Peyer's patch (tissue), 4 donors: Measurements from ENCODE around the gene TAS2R46. TPM values are rescaled to one million over a fixed set of nuclear protein-coding genes. Genes with fewer than 3 reads are reported as not detected.
"Not testable (repeated sequence)": the region's sequence is repeated elsewhere in the genome, so short reads cannot be mapped to it uniquely, and the experiment has no call there.

Experiments
- DNase-seq, 3 donors: peaks; one replicate each; pipeline ENCODE4 v3.0.0-alpha.2; 2017 to 2019
- H3K27ac ChIP-seq, 4 donors: fragments of 200-600 bp; sonication (generic); one replicate each; pipeline ENCODE4 v1.5.1; 2016 to 2019
- H3K27me3 ChIP-seq, 2 donors: fragments of 200-600 bp; sonication (generic); one replicate each; pipeline ENCODE4 v1.5.1; 2019
- H3K36me3 ChIP-seq, 3 donors: fragments of 200-600 bp; sonication (generic); one replicate each; pipeline ENCODE4 v1.5.1; 2016 to 2019
- H3K4me1 ChIP-seq, 4 donors: fragments of 200-600 bp; sonication (generic); one replicate each; pipeline ENCODE4 v1.5.1; 2016 to 2019
- H3K4me3 ChIP-seq, 4 donors: fragments of 200-600 bp; sonication (generic); 1 replicate in 3 of 4; 2 replicates in 1 of 4; pipeline ENCODE4 v1.5.1; 2016 to 2019; ENCODE audit warnings: mild to moderate bottlenecking in 1 of 4
- H3K9me3 ChIP-seq, 4 donors: fragments of 200-600 bp; sonication (generic); one replicate each; pipeline ENCODE4 v1.5.1; 2016 to 2019; ENCODE audit warnings: mild to moderate bottlenecking in 1 of 4
- CTCF ChIP-seq, 6 experiments: fragments of 450-650 bp in 4 of 6; fragments of 200-600 bp in 2 of 6; sonication (generic) in 1 of 6; IDR thresholded peaks; one replicate each; pipeline ENCODE4 v1.5.1; 2017 to 2019; ENCODE audit warnings: antibody characterized with exemption in 6 of 6, mild to moderate bottlenecking in 3 of 6, moderate library complexity in 1 of 6
- POLR2A ChIP-seq, 2 donors: fragments of 450-650 bp; IDR thresholded peaks; one replicate each; pipeline ENCODE4 v1.5.1; 2017; ENCODE audit warnings: antibody characterized with exemption in 2 of 2, mild to moderate bottlenecking in 2 of 2, moderate library complexity in 2 of 2
- total RNA-seq, 4 donors: library from RNA; depleted of rRNA; stranded (reverse); fragments of >200 nt; gene quantifications; one replicate each; pipeline ENCODE4 v1.1.0, GENCODE V29; 2016

The TAS2R46 gene
- total RNA-seq, 4 donors from 2014 or later, result 3.2 to 6.1 (median 4.2) TPM; not detected in 1

GRCh38 chr12:11055306-11055705 is 6.8 kb downstream of the TAS2R46 start:
- no peaks in the 10 kb centered on the region for H3K9me3 ChIP-seq
- no peak overlapping the region for H3K4me3 ChIP-seq
- no peak overlapping the region for H3K27ac ChIP-seq
- TF ChIP-seq POLR2A (IDR thresholded peaks at IDR 0.05) (no peak), CTCF (IDR thresholded peaks at IDR 0.05) (no peak)
- H3K4me1 ChIP-seq, result no peaks in the 10 kb centered on the region
- DNase-seq, result no peak
- no peaks in the 10 kb centered on the region for H3K27me3 ChIP-seq
- H3K36me3 ChIP-seq, result no peaks in the 10 kb centered on the region

GRCh38 chr12:11049806-11050531 is 12.1 kb downstream of the TAS2R46 start:
- not testable (repeated sequence) for H3K27ac ChIP-seq, H3K4me1 ChIP-seq, H3K4me3 ChIP-seq, H3K27me3 ChIP-seq, H3K36me3 ChIP-seq, H3K9me3 ChIP-seq, DNase-seq

DNA sequence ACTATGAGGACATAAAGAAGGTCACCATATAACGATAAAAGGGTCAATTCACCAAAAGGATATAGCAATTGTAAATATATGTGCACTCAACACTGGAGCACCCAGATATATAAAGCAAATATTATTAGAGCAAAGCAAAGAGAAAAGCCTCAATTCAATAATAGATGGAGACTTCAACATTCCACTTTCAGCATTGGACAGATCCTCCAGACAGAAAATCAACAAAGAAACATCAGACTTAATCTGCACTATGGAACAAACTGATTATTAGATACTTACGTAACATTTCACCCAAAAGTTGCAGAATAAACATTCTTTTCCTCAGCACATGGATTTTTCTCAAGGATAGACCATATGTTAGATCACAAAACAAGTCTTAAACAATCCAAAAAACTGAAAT is 20.7 kb downstream of the TAS2R46 start:
- H3K4me1 ChIP-seq, H3K4me3 ChIP-seq, H3K9me3 ChIP-seq, DNase-seq, H3K27ac ChIP-seq, H3K36me3 ChIP-seq, H3K27me3 ChIP-seq: not testable (repeated sequence)

GRCh38 chr12:11040162-11040561 is 21.9 kb downstream of the TAS2R46 start:
- Histone ChIP-seq H3K4me1 (no peaks in the 10 kb centered on the region), H3K4me3 (no peak overlapping the region), H3K27me3 (no peaks in the 10 kb centered on the region), H3K9me3 (no peaks in the 10 kb centered on the region), H3K27ac (no peak overlapping the region), H3K36me3 (no peaks in the 10 kb centered on the region)
- DNase-seq, result no peak
- TF ChIP-seq POLR2A (IDR thresholded peaks at IDR 0.05) (no peak), CTCF (IDR thresholded peaks at IDR 0.05) (no peak)

DNA sequence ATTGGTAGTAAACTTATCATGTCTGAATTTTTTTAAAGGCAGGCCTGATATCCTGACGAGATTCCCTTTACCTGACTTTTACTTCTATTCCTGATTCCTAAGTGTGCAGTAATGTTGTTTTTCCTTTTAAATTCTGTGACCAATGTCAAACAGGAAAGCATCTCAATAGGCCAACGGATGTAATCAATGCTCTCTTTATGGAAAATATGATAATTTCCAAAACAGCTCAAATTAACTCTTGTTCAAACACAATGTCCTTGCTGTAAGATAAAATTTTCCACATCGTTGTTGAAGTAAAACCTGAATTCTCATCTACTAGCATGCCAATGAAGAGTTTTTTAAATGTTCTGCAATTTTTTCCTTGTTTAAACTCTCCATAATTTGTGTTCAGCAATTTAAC is 22.9 kb downstream of the TAS2R46 start:
- Histone ChIP-seq H3K4me3 (no peak overlapping the region), H3K27me3 (no peaks in the 10 kb centered on the region), H3K4me1 (no peaks in the 10 kb centered on the region), H3K9me3 (no peaks in the 10 kb centered on the region), H3K36me3 (no peaks in the 10 kb centered on the region), H3K27ac (no peak overlapping the region)
- no peak for DNase-seq
- no peak for TF ChIP-seq CTCF (IDR thresholded peaks at IDR 0.05)

- not testable (repeated sequence) for H3K36me3 ChIP-seq, H3K27me3 ChIP-seq, H3K4me3 ChIP-seq, H3K27ac ChIP-seq, H3K4me1 ChIP-seq, H3K9me3 ChIP-seq, DNase-seq
These were observed 28.1 kb downstream of the TAS2R46 start for GRCh38 chr12:11033959-11034358.

DNA sequence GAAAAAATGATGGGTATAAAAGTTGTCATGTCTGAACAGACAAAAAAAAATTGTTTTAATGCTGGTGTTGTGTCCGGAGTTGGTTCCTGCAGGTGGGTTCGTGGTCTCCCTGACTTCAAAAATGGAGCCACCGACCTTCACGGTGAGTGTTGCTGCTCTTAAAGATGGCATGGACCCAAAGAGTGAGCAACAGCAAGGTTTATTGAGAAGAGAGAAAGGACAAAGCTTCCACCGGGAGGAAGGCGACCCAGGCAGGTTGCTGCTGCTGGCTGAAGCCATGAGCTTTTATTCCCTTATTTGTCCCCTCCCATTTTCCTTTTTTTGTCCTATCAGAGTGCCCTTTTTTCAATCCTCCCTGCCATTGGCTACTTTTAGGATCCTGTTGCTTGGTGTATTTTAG is 30.8 kb downstream of the TAS2R46 start, which contains the start of gene TAS2R31:
TAS2R31 (minus strand) TSS at position 101 of the 400 bp plus-strand sequence; CDS start at position 29, 72 bp downstream.
- TF ChIP-seq CTCF (IDR thresholded peaks at IDR 0.05) (no peak), POLR2A (IDR thresholded peaks at IDR 0.05) (no peak)
- no peak within 1 kb of the TSS for H3K27ac ChIP-seq

More for the DNA sequence above, 30.8 kb downstream of the TAS2R46 start, which contains the start of gene TAS2R31:
- no peaks in the 10 kb centered on the region for H3K27me3 ChIP-seq
- peaks cover 0 to 7% (median 0%) of the 10 kb centered on the region in 3 donors for H3K36me3 ChIP-seq
- no peaks in the 10 kb centered on the region for H3K9me3 ChIP-seq
- no peak for DNase-seq
- H3K4me1 ChIP-seq, result no peaks in the 10 kb centered on the region
- no peak within 1 kb of the TSS for H3K4me3 ChIP-seq
